SK-N-SH (cell line): ENCODE measurements around the gene PRDM15. TPM values are rescaled to one million over a fixed set of nuclear protein-coding genes. Genes with fewer than 3 reads are reported as not detected.
A peak's percentile ranks its signal among the peaks of the same experiment; 100 is the strongest.

Experiments
- CTCF ChIA-PET: fragments of 300-600, 350-600 bp; formaldehyde crosslinking; extraction: SDS; loops from one replicate; lab custom pipeline; 2021; lab: Yijun Ruan, JAX
- POLR2A ChIA-PET: fragments of 350-600 bp; sonication (Branson Sonifier 250); formaldehyde crosslinking; extraction: SDS; loops from one replicate; lab custom pipeline; 2020; ENCODE audit warnings: antibody characterized with exemption, inconsistent platforms; lab: Yijun Ruan, JAX
- DNase-seq: peaks from one replicate; pipeline ENCODE4 v3.0.0; 2012
- H2AFZ ChIP-seq: fragments of 200-600 bp; sonication (generic); 2 replicates; pipeline ENCODE4 v1.8.1; 2016; ENCODE audit warnings: antibody characterized with exemption, mild to moderate bottlenecking, low read depth
- H3F3A ChIP-seq: fragments of 200-600 bp; sonication (generic); replicated peaks from 2 replicates; pipeline ENCODE3; 2016; ENCODE audit warnings: antibody characterized with exemption, mild to moderate bottlenecking; ENCODE audit not compliant: insufficient read depth
- H3K27ac ChIP-seq, 2 experiments: fragments of 200-500 bp in 1 of 2; fragments of 200-600 bp in 1 of 2; sonication (Bioruptor generic) in 1 of 2; sonication (generic), shearing (Covaris generic) in 1 of 2; 2 replicates each; pipeline versions ENCODE4 v1.5.1 to v1.6.1; 2014 to 2016; ENCODE audit warnings: low read depth in 2 of 2, inconsistent platforms in 1 of 2, low read length in 1 of 2, mild to moderate bottlenecking in 1 of 2, mixed read lengths in 1 of 2
- H3K27me3 ChIP-seq: fragments of 200-600 bp; sonication (generic), shearing (Covaris generic); 2 replicates; pipeline ENCODE4 v1.6.1; 2016; ENCODE audit warnings: mixed run types; ENCODE audit not compliant: insufficient read depth
- H3K36me3 ChIP-seq, 2 experiments: fragments of 200-500 bp in 1 of 2; fragments of 200-600 bp in 1 of 2; sonication (Bioruptor generic) in 1 of 2; sonication (generic) in 1 of 2; replicated peaks in 1 of 2; 2 replicates each; pipeline versions ENCODE3 to v1.5.1; 2014 to 2016; ENCODE audit warnings: low read length in 1 of 2, mild to moderate bottlenecking in 1 of 2; ENCODE audit not compliant: insufficient read depth in 2 of 2, control insufficient read depth in 1 of 2
- H3K4me1 ChIP-seq, 2 experiments: fragments of 200-500 bp in 1 of 2; fragments of 200-600 bp in 1 of 2; sonication (Bioruptor generic) in 1 of 2; sonication (generic), shearing (Covaris generic) in 1 of 2; 2 replicates each; pipeline versions ENCODE4 v1.5.1 to v1.6.1; 2014 to 2016; ENCODE audit warnings: low read depth in 1 of 2, low read length in 1 of 2, mixed run types in 1 of 2; ENCODE audit not compliant: insufficient read depth in 2 of 2, control insufficient read depth in 1 of 2
- H3K4me2 ChIP-seq: fragments of 200-600 bp; sonication (generic), shearing (Covaris generic); 2 replicates; pipeline ENCODE4 v1.6.1; 2017; ENCODE audit warnings: mixed run types
- H3K4me3 ChIP-seq, 2 experiments: fragments of 200-500 bp in 1 of 2; fragments of 200-600 bp in 1 of 2; sonication (Bioruptor generic) in 1 of 2; sonication (generic), shearing (Covaris generic) in 1 of 2; 2 replicates each; pipeline versions ENCODE4 v1.5.1 to v1.8.1; 2014 to 2016; ENCODE audit warnings: low read depth in 2 of 2, inconsistent platforms in 1 of 2, low read length in 1 of 2, mild to moderate bottlenecking in 1 of 2, mixed read lengths in 1 of 2, moderate library complexity in 1 of 2
- H3K79me2 ChIP-seq: fragments of 200-600 bp; sonication (generic); 2 replicates; pipeline ENCODE4 v1.8.1; 2017; ENCODE audit warnings: mild to moderate bottlenecking; ENCODE audit not compliant: insufficient read depth
- H3K9ac ChIP-seq: fragments of 200-600 bp; sonication (generic); 2 replicates; pipeline ENCODE4 v1.6.1; 2017; ENCODE audit warnings: mixed run types
- H3K9me2 ChIP-seq: fragments of 200-600 bp; sonication (generic); 2 replicates; pipeline ENCODE4 v1.6.1; 2017; ENCODE audit warnings: mixed run types
- H3K9me3 ChIP-seq: fragments of 200-600 bp; sonication (generic); 2 replicates; pipeline ENCODE4 v1.6.1; 2017; ENCODE audit warnings: mixed run types, mild to moderate bottlenecking, moderate library complexity
- H4K20me1 ChIP-seq: fragments of 200-600 bp; sonication (generic); 2 replicates; pipeline ENCODE4 v1.6.1; 2017; ENCODE audit warnings: mild to moderate bottlenecking, mixed run types; ENCODE audit not compliant: insufficient read depth
- CHD2 ChIP-seq: fragments of 150-350 bp; IDR thresholded peaks from 2 replicates; pipeline ENCODE4 v1.6.1; 2018; ENCODE audit warnings: low read length; ENCODE audit not compliant: partially characterized antibody
- EP300 ChIP-seq, 2 experiments: IDR thresholded peaks; 2 replicates each; pipeline versions ENCODE4 v1.4.0 to v1.6.1; 2012; ENCODE audit warnings: borderline replicate concordance in 1 of 2, low read depth in 1 of 2, low read length in 1 of 2
- EZH2phosphoT487 ChIP-seq: fragments of 200-600 bp; sonication (generic); IDR thresholded peaks from 2 replicates; pipeline ENCODE4 v1.6.1; 2017; ENCODE audit warnings: low read depth, mixed run types, mild to moderate bottlenecking, antibody characterized with exemption, moderate library complexity, borderline replicate concordance
- FOSL2 ChIP-seq: IDR thresholded peaks from 2 replicates; pipeline ENCODE4 v1.4.0; 2012; ENCODE audit warnings: low read depth, mild to moderate bottlenecking, moderate library complexity, borderline replicate concordance
- GATA2 ChIP-seq: sonication (generic); formaldehyde crosslinking; IDR thresholded peaks from 2 replicates; pipeline ENCODE4 v1.5.0; 2020; ENCODE audit warnings: mild to moderate bottlenecking, missing genetic modification reagents
- MEF2A ChIP-seq: IDR thresholded peaks from 2 replicates; pipeline ENCODE4 v1.4.0; 2012; ENCODE audit warnings: low read depth, borderline replicate concordance
- MXI1 ChIP-seq: IDR thresholded peaks from 2 replicates; pipeline ENCODE4 v1.6.1; 2012; ENCODE audit warnings: mild to moderate bottlenecking, low read depth, low read length, improper control_type of control experiment
- NFIC ChIP-seq: IDR thresholded peaks from 2 replicates; pipeline ENCODE4 v1.4.0; 2012; ENCODE audit warnings: borderline replicate concordance
- POLR2AphosphoS5 ChIP-seq: IDR thresholded peaks from 2 replicates; pipeline ENCODE4 v1.6.1; 2012; ENCODE audit warnings: low read depth, low read length
- RCOR1 ChIP-seq: fragments of 150-350 bp; IDR thresholded peaks from 2 replicates; pipeline ENCODE4 v1.6.1; 2017; ENCODE audit warnings: antibody characterized with exemption, low read length
- RFX5 ChIP-seq: IDR thresholded peaks from 2 replicates; pipeline ENCODE4 v1.6.1; 2012; ENCODE audit warnings: mild to moderate bottlenecking, improper control_type of control experiment, low read length
- RXRA ChIP-seq: IDR thresholded peaks from 2 replicates; pipeline ENCODE4 v1.4.0; 2012; ENCODE audit warnings: low read depth, mild to moderate bottlenecking, borderline replicate concordance
- SIN3A ChIP-seq: IDR thresholded peaks from 2 replicates; pipeline ENCODE4 v1.6.1; 2012; ENCODE audit warnings: low read depth, mild to moderate bottlenecking, low read length, moderate library complexity, borderline replicate concordance
- SMC3 ChIP-seq: IDR thresholded peaks from 2 replicates; pipeline ENCODE4 v1.6.1; 2012; ENCODE audit warnings: low read depth, low read length, improper control_type of control experiment
- TCF12 ChIP-seq: IDR thresholded peaks from 2 replicates; pipeline ENCODE4 v1.4.0; 2012
- YY1 ChIP-seq: IDR thresholded peaks from 2 replicates; pipeline ENCODE4 v1.4.0; 2012; ENCODE audit warnings: low read depth, mild to moderate bottlenecking
- WGBS: methylation state at CpG from one replicate; pipeline ENCODE4 v1.1.6; 2017; ENCODE audit warnings: low lambda C conversion rate; 5-methylcytosine and 5-hydroxymethylcytosine counted together
- polyA plus RNA-seq, 3 experiments: library from polyadenylated mRNA; depleted of rRNA; stranded (reverse); fragments of >200 nt; gene quantifications; 2 replicates each; pipeline ENCODE4 v1.2.3, GENCODE V29; 2012
- TF ChIP-seq, protein P1 (sequence below): fragments of 150-350 bp; IDR thresholded peaks from 2 replicates; pipeline ENCODE4 v1.6.1; 2017; ENCODE audit warnings: antibody characterized with exemption, low read length, low read depth, borderline replicate concordance
- TF ChIP-seq, protein P2 (sequence below): IDR thresholded peaks from 2 replicates; pipeline ENCODE4; 2012
- TF ChIP-seq, protein P3 (sequence below): IDR thresholded peaks from 2 replicates; pipeline ENCODE4 v1.6.1; 2012; ENCODE audit warnings: mild to moderate bottlenecking, low read depth, low read length, moderate library complexity

The PRDM15 gene
- polyA plus RNA-seq, 1 of the 3 experiments (the other 2 are of a cell fraction), result 7.0 TPM

DNA sequence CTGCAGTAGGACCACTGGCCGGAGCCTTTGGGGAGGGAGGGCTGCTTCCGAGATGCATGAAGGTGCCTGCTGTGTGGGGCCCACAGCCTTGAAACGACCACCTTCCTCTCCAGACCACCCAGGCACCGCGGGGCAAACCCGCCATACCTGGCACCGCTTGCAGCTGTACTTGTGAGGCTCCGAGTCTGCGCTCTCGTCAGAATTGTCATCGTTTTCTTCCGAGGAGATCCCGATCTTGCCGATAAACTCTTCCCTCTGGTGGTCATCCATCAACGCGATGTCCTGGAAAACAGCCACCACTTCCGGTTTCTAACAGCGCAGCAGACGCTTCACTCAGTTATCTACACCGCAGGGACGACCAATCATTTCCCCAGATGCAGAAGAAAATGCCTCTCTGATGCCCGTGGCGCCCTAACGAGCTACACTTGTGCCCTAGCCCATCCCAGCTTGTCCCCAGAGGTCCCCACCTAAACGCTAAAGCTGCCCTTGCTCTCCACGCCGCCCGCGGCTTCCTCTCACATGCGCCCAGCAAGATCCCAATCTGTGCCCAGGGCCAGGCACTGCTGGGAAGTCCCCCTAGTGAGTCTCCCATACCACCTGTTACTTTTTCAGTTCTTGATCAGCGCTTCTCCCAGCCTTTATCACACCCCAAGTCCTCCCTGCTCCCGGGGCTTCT is 57.2 kb downstream of the PRDM15 start:
- 74% methylated on average over 27 of the region's 32 CpGs for WGBS
- POLR2A ChIA-PET, result no interaction called here
- Histone ChIP-seq H3K9me3 (no peaks in the 10 kb centered on the region), H3K27ac (no peak overlapping the region), H3K9me2 (no peaks in the 10 kb centered on the region), H3F3A (peaks cover 6% of the 10 kb centered on the region), H3K4me2 (no peak overlapping the region), H2AFZ (no peak overlapping the region), H3K4me1 (peaks cover 0 to 10% of the 10 kb centered on the region in 2 experiments; a peak in 1 of 4 replicates), H3K9ac (no peak overlapping the region), H3K79me2 (no peaks in the 10 kb centered on the region), H3K27me3 (no peaks in the 10 kb centered on the region), H3K4me3 (no peak overlapping the region), H4K20me1 (0 out of 2 replicates have a peak, but pooled peaks cover 3% of the 10 kb centered on the region), H3K36me3 (peaks cover 0 to 4% of the 10 kb centered on the region in 2 experiments)
- DNase-seq, result peak; percentile 81
- CTCF ChIA-PET, result interaction anchor here (0.7 to 1.3 kb wide), 2 partner anchors 45 to 212 kb away, joined by 3 read pairs; no protein-coding TSS in a partner anchor
- TF ChIP-seq EZH2phosphoT487 (no peak), RFX5 (no peak), GATA2 (CRISPR knock-in tag) (peak; percentile 41; the same call in 1 of the 2 replicates), FOSL2 (no peak), POLR2AphosphoS5 (no peak)

DNA sequence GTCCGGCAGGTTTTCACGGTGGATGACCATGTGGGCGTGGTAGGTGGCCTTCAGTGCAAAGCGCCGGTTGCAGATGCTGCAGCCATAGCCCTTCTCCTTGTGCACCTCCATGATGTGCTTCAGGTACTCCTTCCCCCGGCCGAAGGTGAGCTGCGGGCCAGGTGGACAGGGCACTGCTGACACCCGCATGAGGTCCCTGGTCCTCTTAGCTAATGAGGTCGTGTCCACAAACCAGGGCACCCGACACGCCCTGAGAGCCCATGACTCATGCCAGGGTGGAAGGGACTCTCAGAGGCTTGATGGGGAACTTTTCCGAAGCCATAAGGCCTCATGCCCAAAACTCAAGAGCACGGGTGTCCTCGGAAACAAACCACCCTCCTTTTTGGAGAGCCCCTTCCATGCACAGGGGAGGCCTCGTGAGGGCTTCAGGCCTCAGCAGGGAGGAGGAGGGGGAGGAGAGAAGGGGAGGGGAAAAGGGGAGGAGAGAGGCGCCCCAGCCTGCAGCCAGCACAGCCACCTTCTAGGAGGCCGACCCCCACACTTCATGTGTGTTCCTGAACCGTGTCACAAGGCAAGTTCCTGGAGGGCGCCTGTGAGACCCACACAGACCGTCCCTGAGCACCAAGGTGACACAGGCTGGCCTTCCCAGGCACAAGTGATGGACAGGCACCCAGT is 57.9 kb downstream of the PRDM15 start:
- Histone ChIP-seq H3K79me2 (no peaks in the 10 kb centered on the region), H3K4me1 (peaks cover 0 to 10% of the 10 kb centered on the region in 2 experiments; a peak in 1 of 4 replicates), H3F3A (peaks cover 9% of the 10 kb centered on the region), H3K9ac (no peak overlapping the region), H3K9me3 (no peaks in the 10 kb centered on the region), H3K27me3 (no peaks in the 10 kb centered on the region), H2AFZ (no peak overlapping the region), H3K36me3 (peaks cover 0 to 4% of the 10 kb centered on the region in 2 experiments), H3K4me3 (no peak overlapping the region), H3K27ac (no peak overlapping the region), H4K20me1 (0 out of 2 replicates have a peak, but pooled peaks cover 3% of the 10 kb centered on the region), H3K4me2 (no peak overlapping the region), H3K9me2 (no peaks in the 10 kb centered on the region)
- DNase-seq, result no peak
- ChIA-PET POLR2A (interaction anchor here (0.6 kb wide), 1 partner anchor 22 kb away, joined by 4 read pairs; no protein-coding TSS in a partner anchor), CTCF (interaction anchor here (0.7 to 1.8 kb wide), 3 partner anchors 44 to 296 kb away, joined by 3 to 9 read pairs (median 4); no protein-coding TSS in a partner anchor)
- no peak for TF ChIP-seq CHD2
- no peak for TF ChIP-seq FOSL2
- TF ChIP-seq SMC3, result no peak
- no peak for TF ChIP-seq NFIC
- no peak for TF ChIP-seq EP300 (IDR thresholded peaks at IDR 0.05; ENCODE audit: borderline replicate concordance in 1 of 2, low read depth in 1 of 2, low read length in 1 of 2)
- no peak for TF ChIP-seq EZH2phosphoT487
- TF ChIP-seq, protein P1, sequence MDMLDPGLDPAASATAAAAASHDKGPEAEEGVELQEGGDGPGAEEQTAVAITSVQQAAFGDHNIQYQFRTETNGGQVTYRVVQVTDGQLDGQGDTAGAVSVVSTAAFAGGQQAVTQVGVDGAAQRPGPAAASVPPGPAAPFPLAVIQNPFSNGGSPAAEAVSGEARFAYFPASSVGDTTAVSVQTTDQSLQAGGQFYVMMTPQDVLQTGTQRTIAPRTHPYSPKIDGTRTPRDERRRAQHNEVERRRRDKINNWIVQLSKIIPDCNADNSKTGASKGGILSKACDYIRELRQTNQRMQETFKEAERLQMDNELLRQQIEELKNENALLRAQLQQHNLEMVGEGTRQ, result no peak
- TF ChIP-seq, protein P2, sequence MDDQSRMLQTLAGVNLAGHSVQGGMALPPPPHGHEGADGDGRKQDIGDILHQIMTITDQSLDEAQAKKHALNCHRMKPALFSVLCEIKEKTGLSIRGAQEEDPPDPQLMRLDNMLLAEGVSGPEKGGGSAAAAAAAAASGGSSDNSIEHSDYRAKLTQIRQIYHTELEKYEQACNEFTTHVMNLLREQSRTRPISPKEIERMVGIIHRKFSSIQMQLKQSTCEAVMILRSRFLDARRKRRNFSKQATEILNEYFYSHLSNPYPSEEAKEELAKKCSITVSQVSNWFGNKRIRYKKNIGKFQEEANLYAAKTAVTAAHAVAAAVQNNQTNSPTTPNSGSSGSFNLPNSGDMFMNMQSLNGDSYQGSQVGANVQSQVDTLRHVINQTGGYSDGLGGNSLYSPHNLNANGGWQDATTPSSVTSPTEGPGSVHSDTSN, result no peak
- TF ChIP-seq SIN3A, result no peak
- TF ChIP-seq TCF12, result no peak
- no peak for TF ChIP-seq RXRA
- TF ChIP-seq MXI1, result no peak
- no peak for TF ChIP-seq MEF2A
- TF ChIP-seq POLR2AphosphoS5, result no peak
- TF ChIP-seq RCOR1, result no peak
- TF ChIP-seq, protein P3, sequence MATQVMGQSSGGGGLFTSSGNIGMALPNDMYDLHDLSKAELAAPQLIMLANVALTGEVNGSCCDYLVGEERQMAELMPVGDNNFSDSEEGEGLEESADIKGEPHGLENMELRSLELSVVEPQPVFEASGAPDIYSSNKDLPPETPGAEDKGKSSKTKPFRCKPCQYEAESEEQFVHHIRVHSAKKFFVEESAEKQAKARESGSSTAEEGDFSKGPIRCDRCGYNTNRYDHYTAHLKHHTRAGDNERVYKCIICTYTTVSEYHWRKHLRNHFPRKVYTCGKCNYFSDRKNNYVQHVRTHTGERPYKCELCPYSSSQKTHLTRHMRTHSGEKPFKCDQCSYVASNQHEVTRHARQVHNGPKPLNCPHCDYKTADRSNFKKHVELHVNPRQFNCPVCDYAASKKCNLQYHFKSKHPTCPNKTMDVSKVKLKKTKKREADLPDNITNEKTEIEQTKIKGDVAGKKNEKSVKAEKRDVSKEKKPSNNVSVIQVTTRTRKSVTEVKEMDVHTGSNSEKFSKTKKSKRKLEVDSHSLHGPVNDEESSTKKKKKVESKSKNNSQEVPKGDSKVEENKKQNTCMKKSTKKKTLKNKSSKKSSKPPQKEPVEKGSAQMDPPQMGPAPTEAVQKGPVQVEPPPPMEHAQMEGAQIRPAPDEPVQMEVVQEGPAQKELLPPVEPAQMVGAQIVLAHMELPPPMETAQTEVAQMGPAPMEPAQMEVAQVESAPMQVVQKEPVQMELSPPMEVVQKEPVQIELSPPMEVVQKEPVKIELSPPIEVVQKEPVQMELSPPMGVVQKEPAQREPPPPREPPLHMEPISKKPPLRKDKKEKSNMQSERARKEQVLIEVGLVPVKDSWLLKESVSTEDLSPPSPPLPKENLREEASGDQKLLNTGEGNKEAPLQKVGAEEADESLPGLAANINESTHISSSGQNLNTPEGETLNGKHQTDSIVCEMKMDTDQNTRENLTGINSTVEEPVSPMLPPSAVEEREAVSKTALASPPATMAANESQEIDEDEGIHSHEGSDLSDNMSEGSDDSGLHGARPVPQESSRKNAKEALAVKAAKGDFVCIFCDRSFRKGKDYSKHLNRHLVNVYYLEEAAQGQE, result no peak
- TF ChIP-seq YY1, result no peak
- 92% methylated on average over 18 of the region's 21 CpGs for WGBS
